Stimulated activated naive CD8-positive, alpha-beta T cell treated with anti-CD3 and anti-CD28 coated beads, Interleukin-15, Interleukin-2, amounts not matched to agents 100 U/mL and 50 U/mL, for 24 hours (primary cell): ENCODE results near the gene NKAIN2.

Experiments
- ATAC-seq: fragments of 150-1000 bp; cut with Tn5 transposase; one replicate; pipeline ENCODE4 v1.10.0; 2021
- DNase-seq: peaks from one replicate; pipeline ENCODE4 v3.0.0; 2021

The NKAIN2 gene

DNA sequence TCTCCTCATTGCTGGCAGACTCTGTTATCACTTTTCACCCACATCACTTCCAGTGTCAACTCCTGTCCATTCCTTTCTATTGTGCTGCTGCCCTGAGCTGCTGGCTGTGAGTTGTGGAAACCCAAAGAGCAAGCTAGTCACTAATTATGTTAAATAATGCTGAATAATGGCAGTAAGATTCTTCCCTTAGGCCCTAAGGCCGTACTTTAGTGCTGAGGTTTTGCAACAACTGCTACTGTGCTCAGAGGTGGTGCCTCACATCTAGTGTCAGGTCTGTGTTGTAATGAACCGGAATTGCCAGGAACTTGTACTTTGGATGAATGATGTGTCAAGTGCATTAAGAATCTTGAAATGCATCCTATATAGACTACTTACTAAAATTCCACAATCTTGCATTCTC lies 786.3 kb downstream of the NKAIN2 start:
- ATAC-seq (no peak), DNase-seq (no peak)

DNA sequence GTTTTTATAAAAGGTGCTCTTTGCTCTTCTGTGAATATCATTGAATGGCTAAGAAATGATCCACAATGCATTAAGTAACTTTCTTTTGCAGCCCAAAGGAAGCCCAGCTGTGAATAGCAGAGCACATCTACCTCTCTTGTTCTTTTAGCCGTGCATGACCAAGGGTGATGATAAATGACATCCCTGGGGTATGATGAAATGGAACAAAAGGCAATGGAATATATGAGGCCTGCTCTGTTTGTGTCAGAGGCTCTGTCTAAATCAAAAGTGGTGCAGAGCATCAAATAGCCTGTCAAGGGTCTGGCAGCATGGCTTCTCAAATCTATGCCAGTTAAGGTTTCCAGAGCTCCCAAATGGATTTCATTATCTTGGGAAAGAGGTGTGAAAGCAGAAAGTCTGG lies 796.0 kb downstream of the NKAIN2 start:
- ATAC-seq, result no peak
- DNase-seq, result no peak

GRCh38 chr6:124604719-124605118 lies 801.1 kb downstream of the NKAIN2 start:
- no peak for DNase-seq
- no peak for ATAC-seq

- ATAC-seq (no peak), DNase-seq (no peak)
These were observed 803.5 kb downstream of the NKAIN2 start for GRCh38 chr6:124607119-124607627.

GRCh38 chr6:124613031-124613430 lies 809.4 kb downstream of the NKAIN2 start:
- ATAC-seq (no peak), DNase-seq (no peak)

DNA sequence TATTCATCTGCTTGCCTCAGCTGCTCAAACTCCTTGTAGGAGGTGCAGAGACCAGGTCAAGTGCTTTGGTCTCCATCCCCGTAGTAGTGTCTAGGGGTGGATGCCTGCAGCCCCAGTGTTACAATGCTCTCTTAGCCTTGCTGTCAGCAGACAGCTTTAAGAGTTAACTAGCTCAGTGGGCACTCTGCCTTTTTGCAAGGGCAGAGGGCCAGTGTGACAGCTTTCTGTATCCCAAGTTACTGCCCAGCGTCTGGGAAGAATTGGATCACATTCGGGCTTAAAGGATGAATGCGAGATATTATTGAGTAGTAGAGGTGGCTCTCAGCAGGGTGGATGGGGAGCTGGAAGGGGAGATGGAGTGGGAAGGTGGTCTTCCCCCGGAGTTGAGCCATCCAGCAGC lies 818.7 kb downstream of the NKAIN2 start:
- ATAC-seq (no peak), DNase-seq (no peak)

DNA sequence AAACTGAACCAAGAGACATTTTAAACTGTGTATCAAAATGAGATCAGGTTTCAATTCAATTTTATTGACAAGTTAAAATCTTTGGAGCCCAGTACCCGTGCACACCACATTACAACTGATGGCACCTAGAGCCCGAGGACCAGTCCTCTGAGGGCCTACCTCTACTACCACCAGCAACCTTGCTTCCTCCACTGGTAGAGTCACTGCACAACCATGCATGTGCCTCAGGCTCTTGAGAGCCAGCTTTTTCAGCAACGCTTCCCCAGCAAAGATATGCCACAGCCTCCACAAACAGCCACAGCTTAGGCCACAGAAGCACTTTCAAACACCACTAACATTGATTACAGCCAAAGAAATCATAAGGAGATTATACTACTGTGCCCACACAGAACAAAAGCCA lies 830.0 kb downstream of the NKAIN2 start:
- no peak for ATAC-seq
- no peak for DNase-seq

- DNase-seq, result no peak
These were observed 836.8 kb downstream of the NKAIN2 start for GRCh38 chr6:124640432-124640831.

DNA sequence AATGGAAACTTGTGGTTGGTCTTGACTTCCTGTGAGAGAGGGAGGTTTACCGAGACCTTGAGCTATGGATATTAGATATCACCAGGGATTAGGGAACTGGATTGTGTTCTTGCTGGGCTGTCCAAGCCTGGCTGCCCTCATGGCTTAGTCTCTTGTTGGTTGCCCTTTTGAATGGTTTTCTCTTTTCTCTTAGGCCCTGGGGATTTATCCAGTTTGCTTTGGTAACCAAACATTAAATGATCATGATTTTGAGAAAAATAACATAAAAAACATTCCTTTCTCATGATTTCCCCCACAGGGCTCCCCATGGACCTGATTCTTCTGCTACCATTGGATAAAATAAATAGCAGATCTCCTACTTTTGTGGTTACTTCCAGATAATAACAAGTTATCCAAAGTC lies 852.2 kb downstream of the NKAIN2 start:
- ATAC-seq, result no peak
- no peak for DNase-seq

More at GRCh38 chr6:124640432-124640831, 836.8 kb downstream of the NKAIN2 start:
- ATAC-seq, result no peak

GRCh38 chr6:124658053-124658452 lies 854.4 kb downstream of the NKAIN2 start:
- no peak for DNase-seq

GRCh38 chr6:124659427-124659826 lies 855.8 kb downstream of the NKAIN2 start:
- no peak for DNase-seq
- ATAC-seq, result no peak

More at GRCh38 chr6:124658053-124658452, 854.4 kb downstream of the NKAIN2 start:
- ATAC-seq, result no peak

- no peak for DNase-seq
- no peak for ATAC-seq
These were observed 856.5 kb downstream of the NKAIN2 start for GRCh38 chr6:124660185-124660584.

DNA sequence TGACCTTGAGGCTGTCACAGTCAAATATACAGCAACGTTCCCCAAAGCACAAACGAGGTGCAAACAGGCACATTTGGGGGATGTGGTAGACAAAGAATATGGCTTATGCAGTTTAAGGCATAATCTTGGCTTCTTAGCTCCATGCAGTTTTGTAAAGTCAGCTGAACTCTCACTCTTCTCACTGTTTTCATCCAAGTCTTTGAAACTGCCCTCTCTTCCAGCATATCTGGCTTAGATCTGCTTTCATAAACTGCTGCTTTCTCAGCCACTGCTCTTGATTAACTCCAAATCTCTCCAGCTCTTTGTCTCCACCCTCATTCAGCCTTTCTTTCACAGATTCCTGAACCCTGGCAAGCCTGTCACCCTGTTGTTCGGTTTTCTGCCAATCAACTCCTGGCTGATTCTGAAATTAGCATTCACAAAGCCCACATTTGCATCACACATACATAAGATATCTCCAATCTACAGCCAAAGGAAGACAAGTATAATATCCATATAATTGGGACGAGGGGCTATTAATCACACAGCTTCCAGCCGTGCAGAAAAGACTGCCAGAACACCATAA lies 857.5 kb downstream of the NKAIN2 start:
- ATAC-seq, result no peak
- no peak for DNase-seq

DNA sequence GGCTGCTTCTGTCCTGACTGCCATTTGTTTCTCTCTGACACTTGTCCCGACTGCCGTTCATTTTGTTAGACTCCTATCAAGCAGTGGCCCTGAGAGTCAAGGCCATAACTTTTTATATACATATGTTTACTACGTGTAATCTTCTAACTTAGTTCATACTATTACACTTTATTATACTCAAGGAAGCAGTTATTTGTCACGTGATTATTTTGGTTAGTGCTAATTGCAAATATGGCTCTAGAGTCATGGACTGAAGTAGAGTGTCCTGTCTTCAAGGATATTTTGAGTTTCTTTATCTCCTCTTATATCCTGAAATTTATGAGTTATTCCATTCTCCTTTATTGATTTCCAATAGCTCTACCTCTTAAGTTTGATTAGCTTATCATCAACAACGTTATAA lies 864.4 kb downstream of the NKAIN2 start:
- DNase-seq, result no peak
- ATAC-seq, result no peak

GRCh38 chr6:124669713-124670480 lies 866.2 kb downstream of the NKAIN2 start:
- ATAC-seq (no peak), DNase-seq (no peak)

GRCh38 chr6:124670801-124671200 lies 867.1 kb downstream of the NKAIN2 start:
- no peak for ATAC-seq
- no peak for DNase-seq

DNA sequence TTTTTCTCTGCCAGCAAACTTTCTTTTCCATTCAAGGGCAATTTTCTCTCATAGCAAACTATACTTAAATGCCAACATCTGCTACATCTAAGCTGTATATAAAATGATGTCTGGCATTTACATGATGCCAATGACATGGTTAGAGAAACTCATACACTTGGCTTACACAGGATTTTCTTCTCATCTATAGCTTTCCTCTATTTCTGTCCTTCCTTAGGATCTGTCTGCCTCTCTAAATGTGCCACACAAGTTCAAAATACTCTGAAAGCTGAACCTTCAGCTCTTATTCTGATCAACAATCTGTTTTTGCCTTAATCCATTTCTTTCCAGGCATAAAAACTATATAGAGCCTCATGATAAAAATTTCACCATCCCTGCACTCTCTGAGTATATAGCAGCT lies 867.7 kb downstream of the NKAIN2 start:
- ATAC-seq (no peak), DNase-seq (no peak)

DNA sequence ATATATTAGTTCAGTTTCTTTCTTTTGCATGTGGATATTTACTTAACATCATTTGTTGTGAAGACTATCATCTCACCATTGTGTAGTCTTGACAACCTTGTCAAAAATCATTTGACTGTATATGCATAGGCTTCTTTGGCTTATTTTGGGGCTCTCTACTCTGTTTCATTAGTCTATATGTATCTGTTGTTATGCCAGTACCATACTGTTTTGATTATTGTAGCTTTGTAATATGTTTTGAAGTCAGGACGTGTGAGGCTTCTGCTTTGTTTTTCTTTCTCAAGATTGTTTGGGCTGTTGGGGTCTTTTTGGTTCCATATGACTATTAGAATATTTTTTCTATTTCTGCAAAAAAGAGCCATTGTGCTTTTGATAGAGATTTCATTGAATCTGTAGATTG lies 870.4 kb downstream of the NKAIN2 start:
- no peak for DNase-seq
- no peak for ATAC-seq

GRCh38 chr6:124676033-124676432 lies 872.4 kb downstream of the NKAIN2 start:
- ATAC-seq, result no peak
- DNase-seq, result no peak

GRCh38 chr6:124677874-124678273 lies 874.2 kb downstream of the NKAIN2 start:
- no peak for DNase-seq
- no peak for ATAC-seq

- no peak for DNase-seq
- ATAC-seq, result no peak
These were observed 875.7 kb downstream of the NKAIN2 start for GRCh38 chr6:124679387-124679786.

DNA sequence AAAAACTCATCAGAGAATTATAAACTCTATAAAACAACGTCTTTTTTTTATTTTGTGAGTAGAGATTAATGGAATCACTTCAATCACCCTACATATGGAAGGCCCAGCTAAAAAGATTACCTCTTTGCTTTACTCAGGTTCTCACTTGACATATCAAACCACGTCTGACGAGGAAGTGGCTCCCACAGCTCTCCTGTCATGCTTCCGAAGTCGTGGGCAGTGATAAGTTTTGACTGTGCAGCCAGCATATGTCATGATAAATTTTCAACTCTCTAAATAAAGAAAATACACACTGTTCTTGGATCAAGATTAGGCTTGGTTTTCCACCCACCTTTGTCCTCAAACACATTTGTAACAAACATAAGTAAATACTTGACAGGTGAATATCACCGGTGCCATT lies 879.1 kb downstream of the NKAIN2 start:
- DNase-seq, result no peak
- ATAC-seq, result no peak

DNA sequence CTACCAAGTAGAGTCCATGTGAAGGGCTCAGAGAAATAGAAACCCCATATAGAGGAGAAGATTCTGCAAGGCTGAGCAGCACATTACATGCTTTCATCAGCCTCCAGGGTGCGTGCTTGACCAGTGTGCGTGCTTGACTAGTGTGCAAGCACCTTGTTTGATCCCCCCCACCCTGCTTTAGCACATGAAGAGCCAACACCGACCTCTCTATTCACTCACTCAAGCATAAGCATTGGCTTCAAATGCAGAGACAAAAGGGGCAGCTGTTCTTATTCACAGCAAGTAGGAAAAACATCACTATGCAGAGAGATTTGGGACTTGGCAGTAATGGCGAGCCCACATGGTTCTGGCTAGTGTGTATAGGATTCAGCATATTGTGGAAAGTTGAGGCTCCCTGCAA lies 879.8 kb downstream of the NKAIN2 start:
- ATAC-seq, result no peak

DNA sequence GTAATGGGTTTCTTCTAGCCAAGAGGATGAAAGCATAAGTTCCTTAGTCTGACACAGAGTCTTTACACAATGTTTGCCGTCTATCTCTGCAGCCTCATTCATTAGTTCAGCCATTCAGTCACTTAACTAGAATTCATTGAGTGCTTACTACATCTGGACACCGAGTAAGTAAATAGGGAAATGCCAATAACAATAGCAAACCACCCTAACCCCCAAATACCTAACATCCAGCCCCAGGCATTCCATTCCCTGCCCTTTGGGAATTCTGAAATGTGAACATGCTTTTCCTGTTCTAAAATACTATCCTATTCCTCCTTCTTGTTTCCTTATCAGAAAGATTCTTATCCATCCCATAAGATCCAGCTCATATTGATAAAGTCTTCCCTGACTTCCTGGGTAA lies 881.0 kb downstream of the NKAIN2 start:
- DNase-seq (no peak), ATAC-seq (no peak)

More for the DNA sequence above, 879.8 kb downstream of the NKAIN2 start:
- no peak for DNase-seq
